Prostate gland (tissue), 2 donors: Measurements from ENCODE around the gene CUX1. TPM values are rescaled to one million over a fixed set of nuclear protein-coding genes. Genes with fewer than 3 reads are reported as not detected.

Experiments used
- DNase-seq: peaks from one replicate; pipeline ENCODE4 v3.0.0-alpha.2; 2019; ENCODE audit warnings: low spot score
- H3K27ac ChIP-seq, 2 donors: fragments of 200-600 bp; sonication (generic); 2 replicates each; pipeline ENCODE4 v1.5.1; 2017 to 2019
- H3K27me3 ChIP-seq: fragments of 200-600 bp; sonication (generic); replicated peaks from 2 replicates; pipeline ENCODE4 v1.5.1; 2019; ENCODE audit not compliant: insufficient read depth
- H3K36me3 ChIP-seq, 2 donors: fragments of 200-600 bp; sonication (generic); 1 replicate in 1 of 2; 2 replicates in 1 of 2; pipeline versions ENCODE4 v1.5.1 to v1.8.1; 2017 to 2019
- H3K4me1 ChIP-seq: fragments of 200-600 bp; sonication (generic); replicated peaks from 2 replicates; pipeline ENCODE4 v1.5.1; 2019
- H3K4me3 ChIP-seq, 2 donors: fragments of 200-600 bp; sonication (generic); 2 replicates each; pipeline ENCODE4 v1.5.1; 2017 to 2019
- H3K9me3 ChIP-seq: fragments of 200-600 bp; sonication (generic); 2 replicates; pipeline ENCODE4 v1.5.1; 2017
- CTCF ChIP-seq, 4 experiments: fragments of 200-600 bp in 2 of 4; fragments of 450-650 bp in 2 of 4; sonication (generic) in 2 of 4; IDR thresholded peaks; 1 replicate in 3 of 4; 2 replicates in 1 of 4; pipeline ENCODE4 v1.5.1; 2016 to 2019; ENCODE audit warnings: antibody characterized with exemption in 4 of 4, mild to moderate bottlenecking in 2 of 4, moderate library complexity in 2 of 4
- POLR2A ChIP-seq: fragments of 450-650 bp; IDR thresholded peaks from one replicate; pipeline ENCODE4 v1.6.1; 2016; ENCODE audit warnings: antibody characterized with exemption, mild to moderate bottlenecking
- POLR2AphosphoS5 ChIP-seq: sonication (generic); formaldehyde crosslinking; IDR thresholded peaks from one replicate; pipeline ENCODE4 v1.6.1; 2017; ENCODE audit warnings: antibody characterized with exemption
- WGBS: methylation state at CpG from one replicate; pipeline ENCODE4 v1.1.5; 2018; 5-methylcytosine and 5-hydroxymethylcytosine counted together
- intact Hi-C: fragments of 100-400 bp; cut with DNase I; formaldehyde crosslinking; loops from one replicate; pipeline ENCODE4 v1.14.2; 2022
- total RNA-seq, 2 donors: library from RNA; depleted of rRNA; stranded (reverse); fragments of >200 nt; gene quantifications; one replicate each; pipeline ENCODE4 v1.1.0, GENCODE V29; 2016

Gene CUX1
- total RNA-seq, 2 donors from 2014 or later = 96.3 to 99.2 TPM

- peaks cover 0 to 8% of the 10 kb centered on the region in 2 donors for H3K36me3 ChIP-seq
- intact Hi-C loops = no loop called here
These were observed 373.4 kb downstream of the CUX1 start for GRCh38 chr7:102190776-102191350.

DNA sequence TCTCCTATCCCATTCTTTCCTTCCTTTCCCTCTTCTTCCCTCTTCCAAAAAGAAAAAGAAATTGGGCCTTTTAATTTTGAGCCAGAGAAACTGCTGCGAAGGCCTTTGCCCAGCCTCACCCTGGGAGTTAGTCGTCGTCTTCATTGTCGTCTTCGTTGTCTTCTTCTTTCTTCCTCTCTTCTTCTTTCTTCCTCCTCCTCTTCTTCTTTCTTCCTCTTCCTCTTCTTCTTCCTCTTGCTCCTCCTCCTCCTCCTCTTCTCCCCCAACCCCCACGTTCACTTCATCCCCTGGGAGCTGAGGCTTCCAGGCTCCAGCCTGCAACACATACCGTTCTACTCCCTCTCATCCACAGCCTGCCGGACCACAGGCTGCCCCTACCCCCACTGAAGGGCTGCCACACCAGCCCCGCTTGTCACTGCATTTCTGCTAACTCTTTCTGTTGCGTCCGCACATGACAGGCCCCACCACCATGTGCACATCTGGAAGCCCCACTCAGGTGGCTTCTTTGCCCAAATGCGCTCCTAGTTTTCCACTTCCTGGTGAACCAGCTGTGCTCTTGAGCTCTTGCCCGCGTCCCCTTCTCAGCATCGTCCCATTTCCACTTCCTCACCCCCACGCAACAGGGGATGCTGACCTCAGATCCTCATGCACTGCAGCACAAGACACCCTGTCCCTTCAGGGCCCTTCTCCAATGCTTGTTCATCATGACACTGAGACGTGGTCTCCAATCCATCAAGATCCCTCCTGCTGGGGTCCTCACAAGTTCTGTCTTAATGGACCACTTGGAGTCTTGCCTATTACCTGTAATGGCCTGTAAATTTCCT, 374.3 kb downstream of the CUX1 start:
- Histone ChIP-seq H3K4me3 (no peak overlapping the region), H3K36me3 (peaks cover 0 to 8% of the 10 kb centered on the region in 2 donors), H3K4me1 (no peaks in the 10 kb centered on the region), H3K27ac (no peak overlapping the region), H3K27me3 (no peaks in the 10 kb centered on the region), H3K9me3 (no peaks in the 10 kb centered on the region)
- TF ChIP-seq POLR2A (no peak), POLR2AphosphoS5 (no peak)
- intact Hi-C loops = no loop called here
- no peak for DNase-seq
- 85% methylated on average over 17 of the region's 17 CpGs for WGBS

More at GRCh38 chr7:102190776-102191350, 373.4 kb downstream of the CUX1 start:
- DNase-seq = no peak
- no peaks in the 10 kb centered on the region for H3K9me3 ChIP-seq
- 87% methylated on average over 13 of the region's 13 CpGs for WGBS
- H3K27ac ChIP-seq = no peak overlapping the region
- no peak overlapping the region for H3K4me3 ChIP-seq
- TF ChIP-seq POLR2A (no peak), CTCF (IDR thresholded peaks at IDR 0.05) (no peak), POLR2AphosphoS5 (no peak)
- H3K27me3 ChIP-seq = no peaks in the 10 kb centered on the region
- no peaks in the 10 kb centered on the region for H3K4me1 ChIP-seq

GRCh38 chr7:102192790-102193189, 375.4 kb downstream of the CUX1 start:
- H3K4me3 ChIP-seq = no peak overlapping the region
- 98% methylated on average over 3 of the region's 3 CpGs for WGBS
- H3K4me1 ChIP-seq = no peaks in the 10 kb centered on the region
- no peak overlapping the region for H3K27ac ChIP-seq
- intact Hi-C loops = no loop called here
- DNase-seq = no peak
- TF ChIP-seq CTCF (IDR thresholded peaks at IDR 0.05) (no peak), POLR2A (no peak), POLR2AphosphoS5 (no peak)
- H3K36me3 ChIP-seq = peaks cover 0 to 8% of the 10 kb centered on the region in 2 donors
- H3K9me3 ChIP-seq = no peaks in the 10 kb centered on the region
- H3K27me3 ChIP-seq = no peaks in the 10 kb centered on the region

DNA sequence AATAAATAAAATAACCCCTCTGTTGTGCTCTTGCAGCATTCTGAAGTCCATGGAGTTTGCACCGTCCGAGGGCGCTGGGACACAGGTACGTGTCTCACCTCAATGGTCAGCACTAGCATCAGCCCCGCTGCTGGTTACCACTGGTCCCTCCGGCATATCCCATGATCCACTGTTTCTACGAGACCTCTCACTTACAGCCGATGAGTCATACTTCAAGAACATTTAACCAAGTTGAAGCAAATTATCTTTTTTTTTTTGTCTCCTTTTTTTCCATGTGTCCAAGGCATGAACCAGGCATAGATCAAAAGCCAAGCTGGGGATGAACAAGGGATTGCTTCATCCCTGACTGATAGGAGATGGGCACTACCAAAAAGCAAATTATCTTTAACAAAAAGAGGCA, 376.4 kb downstream of the CUX1 start:
- DNase-seq = no peak
- no peaks in the 10 kb centered on the region for H3K27me3 ChIP-seq
- H3K9me3 ChIP-seq = no peaks in the 10 kb centered on the region
- TF ChIP-seq CTCF (IDR thresholded peaks at IDR 0.05) (no peak), POLR2AphosphoS5 (no peak), POLR2A (no peak)
- intact Hi-C loops = no loop called here
- no peaks in the 10 kb centered on the region for H3K4me1 ChIP-seq
- 86% methylated on average over 8 of the region's 8 CpGs for WGBS
- no peak overlapping the region for H3K27ac ChIP-seq
- peaks cover 0 to 8% of the 10 kb centered on the region in 2 donors for H3K36me3 ChIP-seq
- H3K4me3 ChIP-seq = no peak overlapping the region

DNA sequence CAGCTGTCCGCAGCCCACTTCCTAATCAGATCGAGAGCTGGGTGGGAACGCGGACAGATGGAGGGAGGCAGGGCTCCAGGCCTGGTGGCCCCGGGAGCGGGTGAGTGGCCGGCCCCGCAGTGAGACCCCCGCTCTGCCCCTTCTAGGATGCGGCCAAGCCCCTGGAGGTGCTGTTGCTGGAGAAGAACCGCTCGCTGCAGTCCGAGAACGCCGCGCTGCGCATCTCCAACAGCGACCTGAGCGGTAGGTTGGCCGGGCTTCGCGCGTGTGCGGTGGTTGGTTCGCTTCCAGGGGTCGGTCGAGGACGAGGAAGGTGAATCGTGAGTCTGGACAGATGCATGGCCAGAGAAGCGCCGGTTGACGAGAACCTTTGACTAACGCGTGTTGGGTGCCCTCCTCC, 377.9 kb downstream of the CUX1 start:
- no peaks in the 10 kb centered on the region for H3K9me3 ChIP-seq
- no peaks in the 10 kb centered on the region for H3K4me1 ChIP-seq
- no peak overlapping the region for H3K27ac ChIP-seq
- no peaks in the 10 kb centered on the region for H3K27me3 ChIP-seq
- peaks cover 0 to 6% of the 10 kb centered on the region in 2 donors for H3K36me3 ChIP-seq
- intact Hi-C loops = no loop called here
- 94% methylated on average over 34 of the region's 34 CpGs for WGBS
- TF ChIP-seq POLR2A = no peak
- no peak for TF ChIP-seq POLR2AphosphoS5
- TF ChIP-seq CTCF (IDR thresholded peaks at IDR 0.05) = no peak
- no peak for DNase-seq
- H3K4me3 ChIP-seq = no peak overlapping the region
